SK-N-SH (cell line): ENCODE data around the gene CDH2. TPM values are rescaled to one million over a fixed set of nuclear protein-coding genes. Genes with fewer than 3 reads are reported as not detected.

Source experiments
- CTCF ChIA-PET: fragments of 300-600, 350-600 bp; formaldehyde crosslinking; extraction: SDS; loops from one replicate; lab custom pipeline; 2021; lab: Yijun Ruan, JAX
- POLR2A ChIA-PET: fragments of 350-600 bp; sonication (Branson Sonifier 250); formaldehyde crosslinking; extraction: SDS; loops from one replicate; lab custom pipeline; 2020; ENCODE audit warnings: antibody characterized with exemption, inconsistent platforms; lab: Yijun Ruan, JAX
- DNase-seq: peaks from one replicate; pipeline ENCODE4 v3.0.0; 2012
- H2AFZ ChIP-seq: fragments of 200-600 bp; sonication (generic); 2 replicates; pipeline ENCODE4 v1.8.1; 2016; ENCODE audit warnings: antibody characterized with exemption, mild to moderate bottlenecking, low read depth
- H3F3A ChIP-seq: fragments of 200-600 bp; sonication (generic); replicated peaks from 2 replicates; pipeline ENCODE3; 2016; ENCODE audit warnings: antibody characterized with exemption, mild to moderate bottlenecking; ENCODE audit not compliant: insufficient read depth
- H3K27ac ChIP-seq, 2 experiments: fragments of 200-500 bp in 1 of 2; fragments of 200-600 bp in 1 of 2; sonication (Bioruptor generic) in 1 of 2; sonication (generic), shearing (Covaris generic) in 1 of 2; 2 replicates each; pipeline versions ENCODE4 v1.5.1 to v1.6.1; 2014 to 2016; ENCODE audit warnings: low read depth in 2 of 2, inconsistent platforms in 1 of 2, low read length in 1 of 2, mild to moderate bottlenecking in 1 of 2, mixed read lengths in 1 of 2
- H3K27me3 ChIP-seq: fragments of 200-600 bp; sonication (generic), shearing (Covaris generic); 2 replicates; pipeline ENCODE4 v1.6.1; 2016; ENCODE audit warnings: mixed run types; ENCODE audit not compliant: insufficient read depth
- H3K36me3 ChIP-seq, 2 experiments: fragments of 200-500 bp in 1 of 2; fragments of 200-600 bp in 1 of 2; sonication (Bioruptor generic) in 1 of 2; sonication (generic) in 1 of 2; replicated peaks in 1 of 2; 2 replicates each; pipeline versions ENCODE3 to v1.5.1; 2014 to 2016; ENCODE audit warnings: low read length in 1 of 2, mild to moderate bottlenecking in 1 of 2; ENCODE audit not compliant: insufficient read depth in 2 of 2, control insufficient read depth in 1 of 2
- H3K4me1 ChIP-seq, 2 experiments: fragments of 200-500 bp in 1 of 2; fragments of 200-600 bp in 1 of 2; sonication (Bioruptor generic) in 1 of 2; sonication (generic), shearing (Covaris generic) in 1 of 2; 2 replicates each; pipeline versions ENCODE4 v1.5.1 to v1.6.1; 2014 to 2016; ENCODE audit warnings: low read depth in 1 of 2, low read length in 1 of 2, mixed run types in 1 of 2; ENCODE audit not compliant: insufficient read depth in 2 of 2, control insufficient read depth in 1 of 2
- H3K4me2 ChIP-seq: fragments of 200-600 bp; sonication (generic), shearing (Covaris generic); 2 replicates; pipeline ENCODE4 v1.6.1; 2017; ENCODE audit warnings: mixed run types
- H3K4me3 ChIP-seq, 2 experiments: fragments of 200-500 bp in 1 of 2; fragments of 200-600 bp in 1 of 2; sonication (Bioruptor generic) in 1 of 2; sonication (generic), shearing (Covaris generic) in 1 of 2; 2 replicates each; pipeline versions ENCODE4 v1.5.1 to v1.8.1; 2014 to 2016; ENCODE audit warnings: low read depth in 2 of 2, inconsistent platforms in 1 of 2, low read length in 1 of 2, mild to moderate bottlenecking in 1 of 2, mixed read lengths in 1 of 2, moderate library complexity in 1 of 2
- H3K79me2 ChIP-seq: fragments of 200-600 bp; sonication (generic); 2 replicates; pipeline ENCODE4 v1.8.1; 2017; ENCODE audit warnings: mild to moderate bottlenecking; ENCODE audit not compliant: insufficient read depth
- H3K9ac ChIP-seq: fragments of 200-600 bp; sonication (generic); 2 replicates; pipeline ENCODE4 v1.6.1; 2017; ENCODE audit warnings: mixed run types
- H3K9me2 ChIP-seq: fragments of 200-600 bp; sonication (generic); 2 replicates; pipeline ENCODE4 v1.6.1; 2017; ENCODE audit warnings: mixed run types
- H3K9me3 ChIP-seq: fragments of 200-600 bp; sonication (generic); 2 replicates; pipeline ENCODE4 v1.6.1; 2017; ENCODE audit warnings: mixed run types, mild to moderate bottlenecking, moderate library complexity
- H4K20me1 ChIP-seq: fragments of 200-600 bp; sonication (generic); 2 replicates; pipeline ENCODE4 v1.6.1; 2017; ENCODE audit warnings: mild to moderate bottlenecking, mixed run types; ENCODE audit not compliant: insufficient read depth
- CHD2 ChIP-seq: fragments of 150-350 bp; IDR thresholded peaks from 2 replicates; pipeline ENCODE4 v1.6.1; 2018; ENCODE audit warnings: low read length; ENCODE audit not compliant: partially characterized antibody
- ELF1 ChIP-seq: IDR thresholded peaks from 2 replicates; pipeline ENCODE4 v1.4.0; 2012
- EP300 ChIP-seq, 2 experiments: IDR thresholded peaks; 2 replicates each; pipeline versions ENCODE4 v1.4.0 to v1.6.1; 2012; ENCODE audit warnings: borderline replicate concordance in 1 of 2, low read depth in 1 of 2, low read length in 1 of 2
- FOXJ3 ChIP-seq: sonication (generic); formaldehyde crosslinking; IDR thresholded peaks from 2 replicates; pipeline ENCODE4 v1.5.1; 2020; ENCODE audit warnings: mild to moderate bottlenecking, missing genetic modification reagents
- FOXM1 ChIP-seq: IDR thresholded peaks from 2 replicates; pipeline ENCODE4 v1.4.0; 2012; ENCODE audit warnings: low read depth, mild to moderate bottlenecking
- GABPA ChIP-seq: IDR thresholded peaks from 2 replicates; pipeline ENCODE4 v1.4.0; 2012; ENCODE audit warnings: low read depth, mild to moderate bottlenecking
- JUND ChIP-seq: IDR thresholded peaks from 2 replicates; pipeline ENCODE4 v1.4.0; 2012
- MXI1 ChIP-seq: IDR thresholded peaks from 2 replicates; pipeline ENCODE4 v1.6.1; 2012; ENCODE audit warnings: mild to moderate bottlenecking, low read depth, low read length, improper control_type of control experiment
- RCOR1 ChIP-seq: fragments of 150-350 bp; IDR thresholded peaks from 2 replicates; pipeline ENCODE4 v1.6.1; 2017; ENCODE audit warnings: antibody characterized with exemption, low read length
- RFX5 ChIP-seq: IDR thresholded peaks from 2 replicates; pipeline ENCODE4 v1.6.1; 2012; ENCODE audit warnings: mild to moderate bottlenecking, improper control_type of control experiment, low read length
- SIN3A ChIP-seq: IDR thresholded peaks from 2 replicates; pipeline ENCODE4 v1.6.1; 2012; ENCODE audit warnings: low read depth, mild to moderate bottlenecking, low read length, moderate library complexity, borderline replicate concordance
- SMC3 ChIP-seq: IDR thresholded peaks from 2 replicates; pipeline ENCODE4 v1.6.1; 2012; ENCODE audit warnings: low read depth, low read length, improper control_type of control experiment
- TAF1 ChIP-seq: IDR thresholded peaks from 2 replicates; pipeline ENCODE4 v1.6.1; 2012; ENCODE audit warnings: low read depth, mild to moderate bottlenecking, low read length, moderate library complexity, borderline replicate concordance
- TCF12 ChIP-seq: IDR thresholded peaks from 2 replicates; pipeline ENCODE4 v1.4.0; 2012
- TEAD4 ChIP-seq: IDR thresholded peaks from 2 replicates; pipeline ENCODE4 v1.4.0; 2012; ENCODE audit warnings: mild to moderate bottlenecking, borderline replicate concordance; ENCODE audit not compliant: insufficient read depth
- YY1 ChIP-seq: IDR thresholded peaks from 2 replicates; pipeline ENCODE4 v1.4.0; 2012; ENCODE audit warnings: low read depth, mild to moderate bottlenecking
- WGBS: methylation state at CpG from one replicate; pipeline ENCODE4 v1.1.6; 2017; ENCODE audit warnings: low lambda C conversion rate; 5-methylcytosine and 5-hydroxymethylcytosine counted together
- polyA plus RNA-seq, 3 experiments: library from polyadenylated mRNA; depleted of rRNA; stranded (reverse); fragments of >200 nt; gene quantifications; 2 replicates each; pipeline ENCODE4 v1.2.3, GENCODE V29; 2012
- TF ChIP-seq, protein P1 (sequence below): fragments of 200-600 bp; sonication (generic); IDR thresholded peaks from 2 replicates; pipeline ENCODE4 v1.6.1; 2017; ENCODE audit warnings: antibody characterized with exemption, mild to moderate bottlenecking, moderate library complexity
- TF ChIP-seq, protein P2 (sequence below): IDR thresholded peaks from 2 replicates; pipeline ENCODE4; 2012
- TF ChIP-seq, protein P3 (sequence below): IDR thresholded peaks from 2 replicates; pipeline ENCODE4 v1.4.0; 2012; ENCODE audit warnings: low read depth, borderline replicate concordance
- TF ChIP-seq, protein P4 (sequence below): fragments of 150-350 bp; IDR thresholded peaks from 2 replicates; pipeline ENCODE4 v1.6.1; 2016; ENCODE audit warnings: mild to moderate bottlenecking, low read depth, low read length

The CDH2 gene
- polyA plus RNA-seq, 1 of the 3 experiments (the other 2 are of a cell fraction), result 146 TPM

DNA sequence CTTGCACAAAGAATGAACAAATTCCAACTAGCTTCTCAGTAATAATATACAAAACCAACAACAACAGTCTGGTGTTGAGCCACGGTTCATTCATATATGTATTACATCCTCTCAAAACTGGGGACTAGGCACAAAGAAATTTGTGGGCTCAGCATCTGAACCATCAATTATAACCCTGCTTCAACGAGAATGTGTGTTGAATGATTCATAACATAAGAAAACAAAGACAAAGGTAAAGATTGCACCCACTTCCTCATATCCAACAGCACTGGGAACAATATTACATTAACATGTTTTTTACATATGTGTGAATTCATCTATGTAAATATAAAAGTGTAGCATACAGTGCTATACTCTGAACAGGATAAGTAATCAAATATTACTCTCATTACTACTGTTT, 144.8 kb downstream of the CDH2 start:
- Histone ChIP-seq H4K20me1 (peaks cover 81% of the 10 kb centered on the region), H3F3A (peaks cover 29% of the 10 kb centered on the region), H3K4me1 (peaks cover 5 to 15% of the 10 kb centered on the region in 2 experiments; a peak in 2 of 4 replicates), H3K9me2 (no peaks in the 10 kb centered on the region), H3K27me3 (no peaks in the 10 kb centered on the region)
- WGBS, result 79% methylated on average over 2 of the region's 2 CpGs
- CTCF ChIA-PET, result interaction anchor here (1.5 kb wide), 1 partner anchor 427 kb away, joined by 4 read pairs; no protein-coding TSS in a partner anchor
- DNase-seq, result no peak
- TF ChIP-seq ELF1 (no peak), YY1 (no peak), RFX5 (no peak), EP300 (IDR thresholded peaks at IDR 0.05; ENCODE audit: borderline replicate concordance in 1 of 2, low read depth in 1 of 2, low read length in 1 of 2) (no peak), TCF12 (no peak), JUND (no peak), TEAD4 (no peak), CHD2 (no peak), FOXM1 (no peak), SMC3 (no peak), RCOR1 (no peak), SIN3A (no peak), TAF1 (no peak), MXI1 (no peak), FOXJ3 (CRISPR knock-in tag) (no peak), GABPA (no peak)
- TF ChIP-seq, protein P1, sequence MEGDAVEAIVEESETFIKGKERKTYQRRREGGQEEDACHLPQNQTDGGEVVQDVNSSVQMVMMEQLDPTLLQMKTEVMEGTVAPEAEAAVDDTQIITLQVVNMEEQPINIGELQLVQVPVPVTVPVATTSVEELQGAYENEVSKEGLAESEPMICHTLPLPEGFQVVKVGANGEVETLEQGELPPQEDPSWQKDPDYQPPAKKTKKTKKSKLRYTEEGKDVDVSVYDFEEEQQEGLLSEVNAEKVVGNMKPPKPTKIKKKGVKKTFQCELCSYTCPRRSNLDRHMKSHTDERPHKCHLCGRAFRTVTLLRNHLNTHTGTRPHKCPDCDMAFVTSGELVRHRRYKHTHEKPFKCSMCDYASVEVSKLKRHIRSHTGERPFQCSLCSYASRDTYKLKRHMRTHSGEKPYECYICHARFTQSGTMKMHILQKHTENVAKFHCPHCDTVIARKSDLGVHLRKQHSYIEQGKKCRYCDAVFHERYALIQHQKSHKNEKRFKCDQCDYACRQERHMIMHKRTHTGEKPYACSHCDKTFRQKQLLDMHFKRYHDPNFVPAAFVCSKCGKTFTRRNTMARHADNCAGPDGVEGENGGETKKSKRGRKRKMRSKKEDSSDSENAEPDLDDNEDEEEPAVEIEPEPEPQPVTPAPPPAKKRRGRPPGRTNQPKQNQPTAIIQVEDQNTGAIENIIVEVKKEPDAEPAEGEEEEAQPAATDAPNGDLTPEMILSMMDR, result no peak
- TF ChIP-seq, protein P2, sequence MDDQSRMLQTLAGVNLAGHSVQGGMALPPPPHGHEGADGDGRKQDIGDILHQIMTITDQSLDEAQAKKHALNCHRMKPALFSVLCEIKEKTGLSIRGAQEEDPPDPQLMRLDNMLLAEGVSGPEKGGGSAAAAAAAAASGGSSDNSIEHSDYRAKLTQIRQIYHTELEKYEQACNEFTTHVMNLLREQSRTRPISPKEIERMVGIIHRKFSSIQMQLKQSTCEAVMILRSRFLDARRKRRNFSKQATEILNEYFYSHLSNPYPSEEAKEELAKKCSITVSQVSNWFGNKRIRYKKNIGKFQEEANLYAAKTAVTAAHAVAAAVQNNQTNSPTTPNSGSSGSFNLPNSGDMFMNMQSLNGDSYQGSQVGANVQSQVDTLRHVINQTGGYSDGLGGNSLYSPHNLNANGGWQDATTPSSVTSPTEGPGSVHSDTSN, result no peak
- TF ChIP-seq, protein P3, sequence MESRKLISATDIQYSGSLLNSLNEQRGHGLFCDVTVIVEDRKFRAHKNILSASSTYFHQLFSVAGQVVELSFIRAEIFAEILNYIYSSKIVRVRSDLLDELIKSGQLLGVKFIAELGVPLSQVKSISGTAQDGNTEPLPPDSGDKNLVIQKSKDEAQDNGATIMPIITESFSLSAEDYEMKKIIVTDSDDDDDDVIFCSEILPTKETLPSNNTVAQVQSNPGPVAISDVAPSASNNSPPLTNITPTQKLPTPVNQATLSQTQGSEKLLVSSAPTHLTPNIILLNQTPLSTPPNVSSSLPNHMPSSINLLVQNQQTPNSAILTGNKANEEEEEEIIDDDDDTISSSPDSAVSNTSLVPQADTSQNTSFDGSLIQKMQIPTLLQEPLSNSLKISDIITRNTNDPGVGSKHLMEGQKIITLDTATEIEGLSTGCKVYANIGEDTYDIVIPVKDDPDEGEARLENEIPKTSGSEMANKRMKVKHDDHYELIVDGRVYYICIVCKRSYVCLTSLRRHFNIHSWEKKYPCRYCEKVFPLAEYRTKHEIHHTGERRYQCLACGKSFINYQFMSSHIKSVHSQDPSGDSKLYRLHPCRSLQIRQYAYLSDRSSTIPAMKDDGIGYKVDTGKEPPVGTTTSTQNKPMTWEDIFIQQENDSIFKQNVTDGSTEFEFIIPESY, result no peak
- TF ChIP-seq, protein P4, sequence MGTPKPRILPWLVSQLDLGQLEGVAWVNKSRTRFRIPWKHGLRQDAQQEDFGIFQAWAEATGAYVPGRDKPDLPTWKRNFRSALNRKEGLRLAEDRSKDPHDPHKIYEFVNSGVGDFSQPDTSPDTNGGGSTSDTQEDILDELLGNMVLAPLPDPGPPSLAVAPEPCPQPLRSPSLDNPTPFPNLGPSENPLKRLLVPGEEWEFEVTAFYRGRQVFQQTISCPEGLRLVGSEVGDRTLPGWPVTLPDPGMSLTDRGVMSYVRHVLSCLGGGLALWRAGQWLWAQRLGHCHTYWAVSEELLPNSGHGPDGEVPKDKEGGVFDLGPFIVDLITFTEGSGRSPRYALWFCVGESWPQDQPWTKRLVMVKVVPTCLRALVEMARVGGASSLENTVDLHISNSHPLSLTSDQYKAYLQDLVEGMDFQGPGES, result no peak
- TF ChIP-seq, all 33 proteins: peak for 0
- POLR2A ChIA-PET, result no interaction called here
- Histone ChIP-seq H3K9ac (no peak overlapping the region), H3K27ac (no peak overlapping the region), H2AFZ (no peak overlapping the region), H3K79me2 (peaks cover 100% of the 10 kb centered on the region), H3K9me3 (no peaks in the 10 kb centered on the region), H3K4me3 (no peak overlapping the region), H3K4me2 (no peak overlapping the region), H3K36me3 (peaks cover 0 to 28% of the 10 kb centered on the region in 2 experiments)
